ENCODE measurements around the gene F3.
A peak's percentile ranks its signal among the peaks of the same experiment; 100 is the strongest.

Gene F3

GRCh38 chr1:94543893-94544635 lies 2.5 kb upstream of the F3 start:
- TF ChIP-seq MYC (IDR thresholded peaks at IDR 0.05; ENCODE audit: low read depth, low read length), result no peak
- no peak for TF ChIP-seq POLR2A (IDR thresholded peaks at IDR 0.05; ENCODE audit: extremely low read depth, insufficient read length)
- TF ChIP-seq MAX (IDR thresholded peaks at IDR 0.05; ENCODE audit: low read depth, low read length), result no peak
- TF ChIP-seq, protein P1, sequence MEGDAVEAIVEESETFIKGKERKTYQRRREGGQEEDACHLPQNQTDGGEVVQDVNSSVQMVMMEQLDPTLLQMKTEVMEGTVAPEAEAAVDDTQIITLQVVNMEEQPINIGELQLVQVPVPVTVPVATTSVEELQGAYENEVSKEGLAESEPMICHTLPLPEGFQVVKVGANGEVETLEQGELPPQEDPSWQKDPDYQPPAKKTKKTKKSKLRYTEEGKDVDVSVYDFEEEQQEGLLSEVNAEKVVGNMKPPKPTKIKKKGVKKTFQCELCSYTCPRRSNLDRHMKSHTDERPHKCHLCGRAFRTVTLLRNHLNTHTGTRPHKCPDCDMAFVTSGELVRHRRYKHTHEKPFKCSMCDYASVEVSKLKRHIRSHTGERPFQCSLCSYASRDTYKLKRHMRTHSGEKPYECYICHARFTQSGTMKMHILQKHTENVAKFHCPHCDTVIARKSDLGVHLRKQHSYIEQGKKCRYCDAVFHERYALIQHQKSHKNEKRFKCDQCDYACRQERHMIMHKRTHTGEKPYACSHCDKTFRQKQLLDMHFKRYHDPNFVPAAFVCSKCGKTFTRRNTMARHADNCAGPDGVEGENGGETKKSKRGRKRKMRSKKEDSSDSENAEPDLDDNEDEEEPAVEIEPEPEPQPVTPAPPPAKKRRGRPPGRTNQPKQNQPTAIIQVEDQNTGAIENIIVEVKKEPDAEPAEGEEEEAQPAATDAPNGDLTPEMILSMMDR (IDR thresholded peaks at IDR 0.05; ENCODE audit: low read depth, low read length), result no peak
- peak; percentile 27 for DNase-seq (ENCODE audit: low read depth)
- H3K4me3 ChIP-seq (ENCODE audit: low read depth, low read length), result no peak overlapping the region

DNA sequence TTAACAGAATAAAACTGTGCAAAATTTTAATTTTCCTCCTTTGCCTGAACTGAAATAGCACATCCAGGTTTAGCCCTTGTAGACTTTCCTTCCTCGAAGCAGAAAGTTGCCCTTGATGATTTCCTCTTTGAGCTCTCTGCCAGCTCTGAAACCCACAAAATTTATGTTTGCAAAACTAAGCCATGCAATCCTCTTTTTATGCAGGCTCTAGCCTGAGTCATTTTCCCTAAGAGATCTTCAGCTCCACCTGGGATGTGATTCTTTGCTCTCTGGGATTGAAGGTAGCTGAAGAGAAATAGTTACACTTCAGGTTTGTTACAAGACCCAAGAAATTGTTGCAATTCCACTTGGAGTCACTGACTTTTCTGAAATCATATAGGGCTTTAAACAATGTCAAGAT lies 1.4 kb upstream of the F3 start:
- DNase-seq (ENCODE audit: low read depth), result peak; percentile 64
- TF ChIP-seq MAX (IDR thresholded peaks at IDR 0.05; ENCODE audit: low read depth, low read length), result no peak
- TF ChIP-seq MYC (IDR thresholded peaks at IDR 0.05; ENCODE audit: low read depth, low read length), result no peak
- TF ChIP-seq, protein P1 (IDR thresholded peaks at IDR 0.05; ENCODE audit: low read depth, low read length), result no peak
- no peak for TF ChIP-seq POLR2A (IDR thresholded peaks at IDR 0.05; ENCODE audit: extremely low read depth, insufficient read length)
- H3K4me3 ChIP-seq (ENCODE audit: low read depth, low read length), result peak overlapping the region; percentile 75

DNA sequence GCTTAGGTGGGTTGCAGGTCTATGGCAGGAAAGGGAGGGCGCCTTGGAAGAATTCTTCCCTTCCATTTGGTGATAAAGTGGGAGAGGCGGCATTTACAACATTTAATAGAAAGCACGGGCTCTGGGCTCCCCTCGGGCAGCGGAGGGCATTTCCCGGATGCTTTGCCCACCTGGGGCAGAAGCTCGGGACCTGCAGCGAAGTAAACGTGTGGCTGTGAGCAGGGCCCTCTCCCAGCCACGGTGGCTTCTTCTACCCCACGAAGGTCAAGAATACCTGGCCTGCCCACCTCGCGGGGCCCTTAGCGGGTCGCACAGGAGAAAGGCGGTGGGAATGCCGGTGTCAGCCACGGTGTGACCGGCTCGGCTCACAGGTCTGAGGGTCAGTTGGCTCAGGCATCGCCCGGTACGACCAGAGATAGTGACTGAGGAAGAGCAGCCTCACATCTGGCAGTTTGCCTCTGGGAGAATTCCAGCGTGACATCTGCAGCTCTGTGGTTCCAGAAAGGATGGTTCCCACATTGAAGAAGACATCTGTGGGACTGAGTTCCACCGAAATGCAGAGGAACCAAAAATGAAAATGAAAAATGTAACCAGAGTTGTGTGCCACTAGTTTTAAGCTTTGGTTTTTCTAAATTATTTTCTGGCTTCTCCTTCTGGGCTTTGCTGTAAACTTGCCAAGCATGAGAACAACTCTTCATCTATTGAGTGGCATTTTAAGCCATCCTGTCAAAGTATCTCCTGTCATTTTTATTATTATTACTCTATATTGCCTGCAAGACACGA lies 720 bp upstream of the F3 start:
- DNase-seq (ENCODE audit: low read depth), result peak; percentile 37
- TF ChIP-seq, protein P1 (IDR thresholded peaks at IDR 0.05; ENCODE audit: low read depth, low read length), result no peak
- no peak for TF ChIP-seq MYC (IDR thresholded peaks at IDR 0.05; ENCODE audit: low read depth, low read length)
- TF ChIP-seq MAX (IDR thresholded peaks at IDR 0.05; ENCODE audit: low read depth, low read length), result no peak
- no peak for TF ChIP-seq POLR2A (IDR thresholded peaks at IDR 0.05; ENCODE audit: extremely low read depth, insufficient read length)

GRCh38 chr1:94540440-94541245 lies 916 bp downstream of the F3 start:
- TF ChIP-seq, protein P1 (IDR thresholded peaks at IDR 0.05; ENCODE audit: low read depth, low read length), result no peak
- TF ChIP-seq MAX (IDR thresholded peaks at IDR 0.05; ENCODE audit: low read depth, low read length) (peak; percentile 42), MYC (IDR thresholded peaks at IDR 0.05; ENCODE audit: low read depth, low read length) (peak; percentile 47)
- peak overlapping the region; percentile 96 for H3K4me3 ChIP-seq (ENCODE audit: low read depth, low read length)
- no peak for DNase-seq (ENCODE audit: low read depth)

More for the DNA sequence above, 720 bp upstream of the F3 start:
- peak overlapping the region; percentile 75 for H3K4me3 ChIP-seq (ENCODE audit: low read depth, low read length)

GRCh38 chr1:94539496-94539895 lies 2.1 kb downstream of the F3 start:
- TF ChIP-seq, protein P1 (IDR thresholded peaks at IDR 0.05; ENCODE audit: low read depth, low read length), result no peak
- TF ChIP-seq MYC (IDR thresholded peaks at IDR 0.05; ENCODE audit: low read depth, low read length) (no peak), MAX (IDR thresholded peaks at IDR 0.05; ENCODE audit: low read depth, low read length) (no peak), POLR2A (IDR thresholded peaks at IDR 0.05; ENCODE audit: extremely low read depth, insufficient read length) (no peak)
- H3K4me3 ChIP-seq (ENCODE audit: low read depth, low read length), result peak overlapping the region; percentile 96
- DNase-seq (ENCODE audit: low read depth), result peak; percentile 74
